MG63 (cell line): ENCODE data around the gene CADPS. TPM values are rescaled to one million over a fixed set of nuclear protein-coding genes. Genes with fewer than 3 reads are reported as not detected.

Experiments used
- DNase-seq: peaks from one replicate; pipeline ENCODE4 v3.0.0-alpha.2; 2020
- H3K27me3 ChIP-seq: fragments of 250-450 bp; sonication (Bioruptor Pico); 2 replicates; pipeline ENCODE4 v1.5.1; 2020; ENCODE audit warnings: mild to moderate bottlenecking, moderate library complexity
- H3K36me3 ChIP-seq: fragments of 250-450 bp; sonication (Bioruptor Pico); 2 replicates; pipeline ENCODE4 v1.5.1; 2020; ENCODE audit warnings: mild to moderate bottlenecking, moderate library complexity
- H3K4me3 ChIP-seq: fragments of 250-450 bp; sonication (Bioruptor Pico); 2 replicates; pipeline ENCODE4 v1.5.1; 2020; ENCODE audit warnings: mild to moderate bottlenecking, moderate library complexity
- H3K9me3 ChIP-seq: fragments of 250-450 bp; sonication (Bioruptor Pico); 2 replicates; pipeline ENCODE4 v1.5.1; 2020; ENCODE audit warnings: mild to moderate bottlenecking, moderate library complexity
- total RNA-seq: library from RNA; depleted of rRNA; stranded (reverse); fragments of >200 nt; shearing (Covaris generic); gene quantifications from 2 replicates; pipeline ENCODE4 v1.2.3, GENCODE V29; 2014; ENCODE audit warnings: low replicate concordance

Gene CADPS
- total RNA-seq, 1 experiment from 2014 or later: 0.07 TPM

GRCh38 chr3:62373215-62373614 is 502.0 kb downstream of the CADPS start, which contains the start of gene FEZF2:
TSS of gene FEZF2 (minus strand) at chr3:62373550. CDS start at chr3:62372868, 682 bp downstream.
- H3K27me3 ChIP-seq: peaks cover 27% of the 10 kb centered on the region
- no peak for DNase-seq
- 0 out of 2 replicates have a peak within 1 kb of the TSS, but pooled peaks have one; percentile 15 for H3K4me3 ChIP-seq
- no peaks in the 10 kb centered on the region for H3K9me3 ChIP-seq
- H3K36me3 ChIP-seq: no peaks in the 10 kb centered on the region

- no peak overlapping the region for H3K4me3 ChIP-seq
- no peaks in the 10 kb centered on the region for H3K9me3 ChIP-seq
- DNase-seq: no peak
- peaks cover 25% of the 10 kb centered on the region for H3K27me3 ChIP-seq
- no peaks in the 10 kb centered on the region for H3K36me3 ChIP-seq
Observed at GRCh38 chr3:62372621-62373041, 502.6 kb downstream of the CADPS start.

DNA sequence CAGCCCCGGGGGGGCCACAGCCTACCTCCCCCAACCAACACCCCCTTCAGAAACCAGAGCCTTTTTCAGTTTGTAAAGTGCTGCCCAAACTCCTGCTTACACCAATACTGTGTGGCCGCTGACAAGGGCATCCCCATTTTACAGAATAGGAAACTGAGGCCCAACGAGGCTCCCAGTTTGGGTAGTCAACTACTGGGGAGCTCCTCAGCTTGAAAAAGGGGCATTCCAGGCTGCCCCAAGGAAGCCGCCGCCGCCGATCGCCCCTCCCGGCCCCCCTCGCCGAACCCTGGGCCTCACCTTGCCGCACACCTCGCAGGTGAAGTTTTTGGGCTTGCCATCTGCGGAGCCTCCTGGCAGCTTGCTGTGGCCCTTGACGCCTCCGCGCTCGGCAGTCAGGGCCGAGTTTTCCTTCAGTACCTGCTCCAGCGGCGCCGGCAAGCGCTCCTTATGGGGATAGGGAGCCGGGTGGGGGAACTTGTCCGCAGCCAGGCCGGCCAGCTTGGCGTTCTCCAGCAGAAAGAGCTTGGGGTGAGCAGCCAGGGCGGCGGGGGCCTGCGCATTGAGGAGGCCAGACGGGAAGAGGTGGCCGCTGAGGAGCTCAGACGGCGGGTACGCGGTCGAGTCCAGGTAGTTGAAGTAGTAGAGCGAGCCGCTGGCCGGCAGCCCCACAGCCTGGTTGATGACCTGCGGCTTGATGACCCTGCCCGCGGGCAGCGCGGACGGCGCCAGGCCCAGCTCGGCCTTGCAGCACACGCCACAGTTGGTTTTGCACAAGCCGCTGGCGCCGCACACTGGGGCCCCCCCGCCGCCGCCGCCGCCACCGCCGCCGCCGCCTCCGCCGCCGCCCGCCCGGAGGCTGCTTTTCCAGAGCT is 503.3 kb downstream of the CADPS start:
- no peak for DNase-seq
- no peak overlapping the region for H3K4me3 ChIP-seq

DNA sequence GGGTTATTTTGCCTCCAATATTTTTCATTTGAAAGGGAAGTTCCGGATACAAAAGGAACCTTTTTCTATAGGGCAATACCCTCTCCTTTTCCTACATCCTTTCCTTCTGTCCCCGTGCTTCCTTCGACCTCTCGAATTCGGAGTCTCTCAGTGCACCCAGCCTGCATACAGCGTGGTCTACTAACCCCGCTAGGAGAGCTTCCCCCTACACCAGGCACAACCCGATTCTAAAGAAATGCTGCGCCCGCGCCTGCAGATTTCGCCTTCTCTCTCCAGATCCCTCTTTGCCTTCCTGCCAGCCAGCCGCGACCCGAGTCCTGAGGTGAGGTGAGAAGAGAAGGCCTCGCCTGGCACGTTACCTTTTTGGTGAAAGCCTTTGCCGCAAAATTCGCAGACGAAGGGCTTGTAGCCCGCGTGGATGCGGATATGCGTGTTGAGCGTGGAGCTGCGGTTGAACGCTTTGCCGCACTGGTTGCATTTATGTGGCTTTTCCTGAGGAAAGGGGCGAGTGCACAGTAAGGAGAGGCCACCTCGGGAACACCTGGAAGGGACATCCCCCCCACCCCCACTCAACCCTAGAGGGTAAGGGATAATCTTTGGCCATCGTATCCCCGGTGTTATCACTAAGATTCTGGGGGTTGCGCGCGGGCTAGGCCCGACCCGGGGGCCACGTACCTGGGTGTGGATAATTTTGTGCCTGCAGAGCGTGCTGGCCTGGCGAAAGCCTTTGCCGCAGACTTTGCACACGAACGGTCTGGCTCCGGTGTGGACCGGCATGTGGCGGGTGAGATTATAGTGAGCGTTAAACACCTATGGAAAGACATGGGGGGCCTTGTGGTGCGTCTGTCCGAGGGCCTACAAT is 504.1 kb downstream of the CADPS start:
- no peak for DNase-seq
- Histone ChIP-seq H3K36me3 (no peaks in the 10 kb centered on the region), H3K9me3 (no peaks in the 10 kb centered on the region), H3K4me3 (no peak overlapping the region), H3K27me3 (peaks cover 25% of the 10 kb centered on the region)

More for the DNA sequence above, 503.3 kb downstream of the CADPS start:
- Histone ChIP-seq H3K36me3 (no peaks in the 10 kb centered on the region), H3K27me3 (peaks cover 25% of the 10 kb centered on the region), H3K9me3 (no peaks in the 10 kb centered on the region)

- no peaks in the 10 kb centered on the region for H3K36me3 ChIP-seq
- peaks cover 25% of the 10 kb centered on the region for H3K27me3 ChIP-seq
- no peak overlapping the region for H3K4me3 ChIP-seq
- no peaks in the 10 kb centered on the region for H3K9me3 ChIP-seq
- DNase-seq: no peak
Observed at GRCh38 chr3:62370112-62370857, 504.9 kb downstream of the CADPS start.

DNA sequence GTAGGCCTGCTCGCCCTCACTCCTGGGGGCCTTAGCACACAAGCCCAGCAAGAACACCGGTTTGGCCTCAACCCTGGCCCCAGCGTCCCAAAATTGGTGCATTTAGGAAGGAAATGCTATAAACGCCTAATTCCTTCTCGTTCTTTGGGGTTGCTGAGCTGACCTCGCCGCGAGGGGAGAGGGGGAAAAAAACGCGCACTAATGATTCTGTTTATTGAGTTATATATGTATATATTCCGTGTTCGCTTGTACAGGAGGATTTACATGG is 505.8 kb downstream of the CADPS start:
- Histone ChIP-seq H3K36me3 (no peaks in the 10 kb centered on the region), H3K9me3 (no peaks in the 10 kb centered on the region), H3K4me3 (no peak overlapping the region), H3K27me3 (peaks cover 25% of the 10 kb centered on the region)
- no peak for DNase-seq

DNA sequence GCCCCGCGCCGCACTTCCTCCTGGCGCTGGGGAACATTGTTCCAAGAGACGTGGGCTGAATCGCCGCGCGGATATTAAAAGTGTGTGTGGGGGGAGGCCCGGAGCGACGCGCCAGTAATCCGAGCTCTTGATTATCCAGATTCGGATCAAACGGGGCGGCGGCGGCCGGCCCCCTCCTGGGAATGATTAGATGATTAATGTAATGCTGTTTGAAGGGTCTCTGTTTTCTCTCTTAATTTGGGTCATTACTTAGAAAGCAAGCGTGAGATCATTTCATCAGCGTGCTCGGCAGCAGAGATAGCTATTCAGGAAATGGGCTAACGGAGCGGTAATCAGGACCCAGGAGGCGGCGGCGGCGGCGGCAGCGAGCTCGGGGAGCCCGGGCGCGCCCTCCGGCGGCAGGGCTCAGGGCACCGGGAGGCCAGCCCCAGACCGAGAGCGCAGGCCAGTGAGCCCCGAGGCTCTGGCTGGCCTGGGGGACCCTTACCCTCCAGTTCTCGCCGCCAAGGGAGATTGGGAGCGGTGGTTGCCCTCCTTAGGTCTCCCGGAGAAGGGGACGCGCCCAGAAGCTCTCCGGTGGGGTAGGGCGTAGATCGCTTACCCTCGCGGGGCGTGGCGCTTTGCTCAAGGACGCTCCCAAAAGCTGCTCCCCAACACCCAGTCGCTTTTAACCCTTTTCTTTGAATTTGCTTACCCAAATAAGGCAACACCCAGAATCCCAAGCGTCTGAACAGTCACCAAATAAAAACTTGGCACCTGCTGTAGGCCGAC is 506.3 kb downstream of the CADPS start:
- H3K9me3 ChIP-seq: no peaks in the 10 kb centered on the region
- no peak overlapping the region for H3K4me3 ChIP-seq
- no peak for DNase-seq
- H3K36me3 ChIP-seq: no peaks in the 10 kb centered on the region
- peaks cover 24% of the 10 kb centered on the region for H3K27me3 ChIP-seq

DNA sequence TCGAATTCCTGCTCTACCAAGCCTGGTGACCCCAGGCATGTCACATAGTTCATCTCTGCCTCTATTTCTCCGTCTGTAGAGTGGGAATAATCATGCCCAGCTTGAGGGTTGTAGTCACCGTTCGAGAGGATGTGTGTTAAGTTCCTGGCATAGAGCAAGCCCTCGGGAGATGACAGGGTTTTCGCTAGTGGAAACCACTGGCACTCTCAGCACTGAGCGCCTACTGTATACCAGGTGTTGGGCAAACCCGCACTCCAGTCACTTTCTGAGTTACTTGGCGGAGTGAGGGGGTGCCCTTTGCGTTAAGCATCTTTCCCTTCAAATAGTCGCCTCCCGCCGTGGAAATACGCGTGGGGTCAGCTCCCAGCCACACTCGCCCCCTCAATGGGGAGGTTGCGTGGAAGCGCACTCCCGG is 506.9 kb downstream of the CADPS start:
- H3K4me3 ChIP-seq: no peak overlapping the region
- H3K27me3 ChIP-seq: peaks cover 20% of the 10 kb centered on the region
- no peaks in the 10 kb centered on the region for H3K36me3 ChIP-seq
- no peak for DNase-seq
- no peaks in the 10 kb centered on the region for H3K9me3 ChIP-seq

DNA sequence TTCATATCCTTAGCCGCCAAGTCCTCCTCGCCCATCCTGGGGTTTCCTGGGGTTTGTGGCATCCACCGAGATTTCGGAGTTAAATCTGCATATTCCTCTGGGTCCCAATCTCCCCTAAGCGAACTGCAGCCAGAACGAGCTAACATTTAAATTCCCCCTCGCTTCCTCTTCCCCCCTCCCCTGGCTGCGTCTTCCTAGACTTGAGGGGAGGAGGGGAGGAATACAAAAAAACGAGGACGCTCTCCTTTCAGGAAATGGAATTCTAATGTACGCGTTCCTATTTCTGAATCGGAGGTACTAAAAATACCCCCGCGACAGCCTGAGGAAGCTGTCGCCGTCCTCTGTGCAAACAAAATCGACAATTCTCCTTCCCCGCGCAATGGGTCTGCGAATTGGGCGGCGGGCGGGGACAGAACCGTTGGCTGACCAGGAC is 507.4 kb downstream of the CADPS start:
- DNase-seq: no peak
- no peaks in the 10 kb centered on the region for H3K9me3 ChIP-seq
- H3K4me3 ChIP-seq: no peak overlapping the region
- peaks cover 20% of the 10 kb centered on the region for H3K27me3 ChIP-seq
- no peaks in the 10 kb centered on the region for H3K36me3 ChIP-seq

- Histone ChIP-seq H3K9me3 (no peaks in the 10 kb centered on the region), H3K4me3 (no peak overlapping the region), H3K27me3 (peaks cover 6% of the 10 kb centered on the region), H3K36me3 (no peaks in the 10 kb centered on the region)
- DNase-seq: no peak
Observed at GRCh38 chr3:62366126-62366484, 509.1 kb downstream of the CADPS start.

GRCh38 chr3:62365391-62366125 is 509.7 kb downstream of the CADPS start:
- no peaks in the 10 kb centered on the region for H3K9me3 ChIP-seq
- no peak for DNase-seq
- no peaks in the 10 kb centered on the region for H3K36me3 ChIP-seq
- peaks cover 3% of the 10 kb centered on the region; the same call in 1 of the 2 replicates for H3K27me3 ChIP-seq
- no peak overlapping the region for H3K4me3 ChIP-seq

- Histone ChIP-seq H3K27me3 (0 out of 2 replicates have a peak, but pooled peaks cover 3% of the 10 kb centered on the region), H3K9me3 (no peaks in the 10 kb centered on the region), H3K4me3 (no peak overlapping the region), H3K36me3 (no peaks in the 10 kb centered on the region)
- DNase-seq: no peak
Observed at GRCh38 chr3:62364191-62364590, 511.0 kb downstream of the CADPS start.

DNA sequence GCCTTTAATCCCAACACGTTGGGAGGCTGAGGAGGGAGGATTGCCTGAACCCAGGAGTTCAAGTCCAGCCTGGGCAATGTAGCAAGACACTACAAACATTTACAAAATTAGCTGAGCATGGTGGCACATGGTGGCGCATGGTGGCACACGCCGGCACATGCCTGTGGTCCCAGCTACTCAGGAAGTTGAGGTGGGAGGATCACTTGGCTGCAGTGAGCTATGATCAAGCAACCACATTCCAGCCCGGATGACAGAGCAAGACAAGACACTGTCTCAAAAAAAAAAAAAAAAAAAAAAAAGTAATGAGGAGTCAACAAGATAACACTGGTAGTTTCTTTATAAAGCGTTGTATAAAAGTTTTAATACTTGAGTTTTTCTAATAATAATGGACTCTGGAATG is 511.9 kb downstream of the CADPS start:
- DNase-seq: no peak
- no peaks in the 10 kb centered on the region for H3K36me3 ChIP-seq
- H3K4me3 ChIP-seq: no peak overlapping the region
- no peaks in the 10 kb centered on the region for H3K27me3 ChIP-seq
- no peaks in the 10 kb centered on the region for H3K9me3 ChIP-seq

- DNase-seq: no peak
- H3K27me3 ChIP-seq: no peaks in the 10 kb centered on the region
Observed at GRCh38 chr3:62361824-62362223, 513.4 kb downstream of the CADPS start.

DNA sequence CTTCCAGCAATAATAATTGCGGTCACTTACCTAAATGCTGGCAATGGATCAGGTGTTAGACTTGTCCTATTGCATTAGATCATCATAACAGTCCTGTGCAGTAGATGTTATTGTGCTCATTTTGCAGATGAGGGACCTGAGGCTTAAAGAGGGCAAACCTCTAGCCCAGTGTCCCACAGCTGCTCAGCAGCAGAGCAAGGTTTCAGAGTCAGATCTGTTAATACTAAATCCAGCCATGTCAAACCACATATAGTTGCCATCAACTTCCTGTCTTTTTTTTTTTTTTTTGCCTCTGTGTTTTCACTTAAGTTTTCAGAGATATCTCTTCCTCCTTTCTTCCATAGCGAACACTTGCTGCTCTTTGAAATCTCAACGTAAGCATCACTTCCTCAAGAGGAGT is 514.0 kb downstream of the CADPS start:
- no peak for DNase-seq
- no peaks in the 10 kb centered on the region for H3K9me3 ChIP-seq

More at GRCh38 chr3:62361824-62362223, 513.4 kb downstream of the CADPS start:
- Histone ChIP-seq H3K36me3 (no peaks in the 10 kb centered on the region), H3K4me3 (no peak overlapping the region), H3K9me3 (no peaks in the 10 kb centered on the region)

GRCh38 chr3:62359531-62359930 is 515.7 kb downstream of the CADPS start:
- no peaks in the 10 kb centered on the region for H3K36me3 ChIP-seq
- no peak for DNase-seq

More for the DNA sequence above, 514.0 kb downstream of the CADPS start:
- H3K36me3 ChIP-seq: no peaks in the 10 kb centered on the region
- H3K4me3 ChIP-seq: no peak overlapping the region
- no peaks in the 10 kb centered on the region for H3K27me3 ChIP-seq

More at GRCh38 chr3:62359531-62359930, 515.7 kb downstream of the CADPS start:
- Histone ChIP-seq H3K4me3 (no peak overlapping the region), H3K9me3 (no peaks in the 10 kb centered on the region), H3K27me3 (no peaks in the 10 kb centered on the region)
